GM23338 (cell line): ENCODE data around the gene TMEM200A. TPM values are rescaled to one million over a fixed set of nuclear protein-coding genes. Genes with fewer than 3 reads are reported as not detected.

ENCODE experiments used
- ATAC-seq: fragments of 200-7000 bp; cut with Tn5 transposase; 3 replicates; pipeline ENCODE4 v1.9.1; 2020
- DNase-seq: peaks from one replicate; pipeline ENCODE4 v3.0.0-alpha.2; 2015; ENCODE audit warnings: low spot score
- H2AFZ ChIP-seq: fragments of 200-600 bp; sonication (generic); 2 replicates; pipeline ENCODE4 v1.8.0; 2016; ENCODE audit warnings: antibody characterized with exemption, mild to moderate bottlenecking, moderate library complexity
- H3F3A ChIP-seq: fragments of 200-600 bp; sonication (generic); replicated peaks from 2 replicates; pipeline ENCODE4 v1.8.0; 2017; ENCODE audit warnings: antibody characterized with exemption, mixed run types, low read depth
- H3K27ac ChIP-seq: fragments of 200-600 bp; sonication (generic); 2 replicates; pipeline ENCODE4 v1.6.1; 2016; ENCODE audit warnings: low read depth
- H3K27me3 ChIP-seq: fragments of 200-600 bp; sonication (generic); 2 replicates; pipeline ENCODE4 v1.8.0; 2016; ENCODE audit warnings: mild to moderate bottlenecking, mixed run types, moderate library complexity; ENCODE audit not compliant: insufficient read depth
- H3K36me3 ChIP-seq: fragments of 200-600 bp; sonication (generic); 2 replicates; pipeline ENCODE4 v1.8.0; 2016; ENCODE audit warnings: mild to moderate bottlenecking; ENCODE audit not compliant: insufficient read depth
- H3K4me1 ChIP-seq: fragments of 200-600 bp; sonication (generic); 2 replicates; pipeline ENCODE4 v1.8.0; 2016; ENCODE audit warnings: mild to moderate bottlenecking, moderate library complexity; ENCODE audit not compliant: insufficient read depth
- H3K4me2 ChIP-seq: fragments of 200-600 bp; sonication (generic); 2 replicates; pipeline ENCODE4 v1.7.1; 2017; ENCODE audit warnings: mixed run types
- H3K4me3 ChIP-seq: fragments of 200-600 bp; sonication (generic); 2 replicates; pipeline ENCODE4 v1.6.1; 2016; ENCODE audit warnings: mixed run types
- H3K79me2 ChIP-seq: fragments of 200-600 bp; sonication (generic); replicated peaks from 2 replicates; pipeline ENCODE4 v1.8.0; 2017; ENCODE audit warnings: mild to moderate bottlenecking; ENCODE audit not compliant: insufficient read depth
- H3K9me2 ChIP-seq: fragments of 200-600 bp; sonication (generic); 2 replicates; pipeline ENCODE4 v1.8.0; 2017; ENCODE audit not compliant: insufficient read depth
- H4K20me1 ChIP-seq: fragments of 200-600 bp; sonication (generic); replicated peaks from 2 replicates; pipeline ENCODE4 v1.8.0; 2017; ENCODE audit warnings: mild to moderate bottlenecking; ENCODE audit not compliant: insufficient read depth
- H3K27ac Mint-ChIP-seq: 2 replicates; pipeline ENCODE4 v1.8.0; 2020; ENCODE audit warnings: inconsistent platforms, mild to moderate bottlenecking, moderate library complexity, mixed read lengths
- H3K27me3 Mint-ChIP-seq: 3 replicates; pipeline ENCODE4 v1.8.0; 2022; ENCODE audit warnings: low read depth, mild to moderate bottlenecking, moderate library complexity, mixed read lengths, inconsistent platforms; ENCODE audit not compliant: insufficient read depth, poor library complexity
- H3K36me3 Mint-ChIP-seq: 3 replicates; pipeline ENCODE4 v1.8.0; 2021; ENCODE audit warnings: low read depth, mild to moderate bottlenecking, inconsistent platforms, moderate library complexity, mixed read lengths
- H3K4me1 Mint-ChIP-seq: 3 replicates; pipeline ENCODE4 v1.8.0; 2020; ENCODE audit warnings: mild to moderate bottlenecking, inconsistent platforms, mixed read lengths
- H3K4me3 Mint-ChIP-seq: 3 replicates; pipeline ENCODE4 v1.8.0; 2021; ENCODE audit warnings: moderate library complexity, mild to moderate bottlenecking, inconsistent platforms, mixed read lengths
- H3K9me3 Mint-ChIP-seq: 3 replicates; pipeline ENCODE4 v1.8.0; 2020; ENCODE audit warnings: moderate library complexity, mild to moderate bottlenecking, inconsistent platforms, mixed read lengths
- JUNB ChIP-seq: IDR thresholded peaks from one replicate; pipeline ENCODE4 v1.6.1; 2016; ENCODE audit warnings: antibody characterized with exemption; ENCODE audit not compliant: unreplicated experiment
- STAT1 ChIP-seq: IDR thresholded peaks from one replicate; pipeline ENCODE4 v1.6.1; 2016; ENCODE audit warnings: antibody characterized with exemption; ENCODE audit not compliant: unreplicated experiment
- polyA plus RNA-seq: library from polyadenylated mRNA; unstranded; fragments of >200 nt; fragmentation: Nextera tagmentation; extraction: Ambion mirVana; gene quantifications from 2 replicates; pipeline ENCODE4 v1.2.1, GENCODE V29; 2016
- total RNA-seq: library from RNA; depleted of rRNA; stranded (reverse); fragments of >200 nt; shearing (Covaris generic); gene quantifications from 2 replicates; pipeline ENCODE4 v1.2.3, GENCODE V29; 2014
- TF ChIP-seq, protein P1 (sequence below): IDR thresholded peaks from one replicate; pipeline ENCODE4 v1.6.1; 2018; ENCODE audit warnings: antibody characterized with exemption; ENCODE audit not compliant: unreplicated experiment
- TF ChIP-seq, protein P2 (sequence below): fragments of 250-450 bp; sonication (Bioruptor Pico); IDR thresholded peaks from 2 replicates; pipeline ENCODE4 v1.5.0; 2020; ENCODE audit warnings: mild to moderate bottlenecking, moderate library complexity
- TF ChIP-seq, protein P3 (sequence below), 2 experiments: fragments of 200-600 bp in 1 of 2; sonication (generic) in 1 of 2; conservative IDR thresholded peaks; 2 replicates each; pipeline versions ENCODE4 v1.5.1 to v1.6.1; 2016 to 2017; ENCODE audit warnings: antibody characterized with exemption in 2 of 2, low read depth in 2 of 2, mild to moderate bottlenecking in 2 of 2, moderate library complexity in 1 of 2

The TMEM200A gene
- total and polyA plus RNA-seq, 2 experiments from 2014 or later: 7.1 to 22.7 TPM

DNA sequence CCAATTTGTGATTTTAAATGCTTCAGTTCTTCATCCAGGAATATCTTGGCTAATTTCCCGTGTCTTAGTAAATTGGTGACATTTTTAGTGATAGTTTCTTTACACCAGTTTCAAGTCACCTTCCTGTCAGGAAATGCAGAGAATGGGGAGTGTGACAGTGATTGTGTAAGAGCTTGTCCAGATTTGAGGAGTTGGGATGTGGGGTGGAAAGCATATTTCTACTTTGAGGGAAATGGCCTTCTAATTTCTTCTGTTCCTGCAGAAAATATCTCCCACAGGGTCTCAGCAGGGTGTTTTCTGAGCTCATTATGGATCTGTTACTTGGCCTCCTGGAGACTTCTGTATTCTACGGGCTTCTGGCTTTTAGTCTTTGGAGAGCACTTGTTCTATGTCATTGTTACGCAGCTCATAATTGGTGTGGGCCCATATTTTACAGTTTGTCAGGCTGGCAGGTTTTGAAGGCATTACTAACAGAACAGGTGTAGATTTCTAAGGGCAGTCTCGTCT, 65.6 kb downstream of the TMEM200A start:
- H3K4me1 ChIP-seq: peaks cover 14% of the 10 kb centered on the region
- no peaks in the 10 kb centered on the region for H3F3A ChIP-seq
- DNase-seq (no peak), ATAC-seq (no peak)
- no peak overlapping the region for H3K4me3 ChIP-seq
- no peaks in the 10 kb centered on the region for H3K9me3 Mint-ChIP-seq
- no peaks in the 10 kb centered on the region; the same call in 2 of the 3 replicates for H3K36me3 Mint-ChIP-seq
- H3K27me3 Mint-ChIP-seq: peaks cover 2% of the 10 kb centered on the region
- peaks cover 31% of the 10 kb centered on the region for H3K4me1 Mint-ChIP-seq
- H3K27ac ChIP-seq: no peak overlapping the region
- H3K9me2 ChIP-seq: no peaks in the 10 kb centered on the region
- H2AFZ ChIP-seq: no peak overlapping the region
- no peaks in the 10 kb centered on the region for H3K27me3 ChIP-seq
- H3K4me3 Mint-ChIP-seq: no peak overlapping the region
- TF ChIP-seq JUNB (no peak), STAT1 (no peak)
- TF ChIP-seq, protein P1, sequence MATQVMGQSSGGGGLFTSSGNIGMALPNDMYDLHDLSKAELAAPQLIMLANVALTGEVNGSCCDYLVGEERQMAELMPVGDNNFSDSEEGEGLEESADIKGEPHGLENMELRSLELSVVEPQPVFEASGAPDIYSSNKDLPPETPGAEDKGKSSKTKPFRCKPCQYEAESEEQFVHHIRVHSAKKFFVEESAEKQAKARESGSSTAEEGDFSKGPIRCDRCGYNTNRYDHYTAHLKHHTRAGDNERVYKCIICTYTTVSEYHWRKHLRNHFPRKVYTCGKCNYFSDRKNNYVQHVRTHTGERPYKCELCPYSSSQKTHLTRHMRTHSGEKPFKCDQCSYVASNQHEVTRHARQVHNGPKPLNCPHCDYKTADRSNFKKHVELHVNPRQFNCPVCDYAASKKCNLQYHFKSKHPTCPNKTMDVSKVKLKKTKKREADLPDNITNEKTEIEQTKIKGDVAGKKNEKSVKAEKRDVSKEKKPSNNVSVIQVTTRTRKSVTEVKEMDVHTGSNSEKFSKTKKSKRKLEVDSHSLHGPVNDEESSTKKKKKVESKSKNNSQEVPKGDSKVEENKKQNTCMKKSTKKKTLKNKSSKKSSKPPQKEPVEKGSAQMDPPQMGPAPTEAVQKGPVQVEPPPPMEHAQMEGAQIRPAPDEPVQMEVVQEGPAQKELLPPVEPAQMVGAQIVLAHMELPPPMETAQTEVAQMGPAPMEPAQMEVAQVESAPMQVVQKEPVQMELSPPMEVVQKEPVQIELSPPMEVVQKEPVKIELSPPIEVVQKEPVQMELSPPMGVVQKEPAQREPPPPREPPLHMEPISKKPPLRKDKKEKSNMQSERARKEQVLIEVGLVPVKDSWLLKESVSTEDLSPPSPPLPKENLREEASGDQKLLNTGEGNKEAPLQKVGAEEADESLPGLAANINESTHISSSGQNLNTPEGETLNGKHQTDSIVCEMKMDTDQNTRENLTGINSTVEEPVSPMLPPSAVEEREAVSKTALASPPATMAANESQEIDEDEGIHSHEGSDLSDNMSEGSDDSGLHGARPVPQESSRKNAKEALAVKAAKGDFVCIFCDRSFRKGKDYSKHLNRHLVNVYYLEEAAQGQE: no peak
- TF ChIP-seq, protein P2, sequence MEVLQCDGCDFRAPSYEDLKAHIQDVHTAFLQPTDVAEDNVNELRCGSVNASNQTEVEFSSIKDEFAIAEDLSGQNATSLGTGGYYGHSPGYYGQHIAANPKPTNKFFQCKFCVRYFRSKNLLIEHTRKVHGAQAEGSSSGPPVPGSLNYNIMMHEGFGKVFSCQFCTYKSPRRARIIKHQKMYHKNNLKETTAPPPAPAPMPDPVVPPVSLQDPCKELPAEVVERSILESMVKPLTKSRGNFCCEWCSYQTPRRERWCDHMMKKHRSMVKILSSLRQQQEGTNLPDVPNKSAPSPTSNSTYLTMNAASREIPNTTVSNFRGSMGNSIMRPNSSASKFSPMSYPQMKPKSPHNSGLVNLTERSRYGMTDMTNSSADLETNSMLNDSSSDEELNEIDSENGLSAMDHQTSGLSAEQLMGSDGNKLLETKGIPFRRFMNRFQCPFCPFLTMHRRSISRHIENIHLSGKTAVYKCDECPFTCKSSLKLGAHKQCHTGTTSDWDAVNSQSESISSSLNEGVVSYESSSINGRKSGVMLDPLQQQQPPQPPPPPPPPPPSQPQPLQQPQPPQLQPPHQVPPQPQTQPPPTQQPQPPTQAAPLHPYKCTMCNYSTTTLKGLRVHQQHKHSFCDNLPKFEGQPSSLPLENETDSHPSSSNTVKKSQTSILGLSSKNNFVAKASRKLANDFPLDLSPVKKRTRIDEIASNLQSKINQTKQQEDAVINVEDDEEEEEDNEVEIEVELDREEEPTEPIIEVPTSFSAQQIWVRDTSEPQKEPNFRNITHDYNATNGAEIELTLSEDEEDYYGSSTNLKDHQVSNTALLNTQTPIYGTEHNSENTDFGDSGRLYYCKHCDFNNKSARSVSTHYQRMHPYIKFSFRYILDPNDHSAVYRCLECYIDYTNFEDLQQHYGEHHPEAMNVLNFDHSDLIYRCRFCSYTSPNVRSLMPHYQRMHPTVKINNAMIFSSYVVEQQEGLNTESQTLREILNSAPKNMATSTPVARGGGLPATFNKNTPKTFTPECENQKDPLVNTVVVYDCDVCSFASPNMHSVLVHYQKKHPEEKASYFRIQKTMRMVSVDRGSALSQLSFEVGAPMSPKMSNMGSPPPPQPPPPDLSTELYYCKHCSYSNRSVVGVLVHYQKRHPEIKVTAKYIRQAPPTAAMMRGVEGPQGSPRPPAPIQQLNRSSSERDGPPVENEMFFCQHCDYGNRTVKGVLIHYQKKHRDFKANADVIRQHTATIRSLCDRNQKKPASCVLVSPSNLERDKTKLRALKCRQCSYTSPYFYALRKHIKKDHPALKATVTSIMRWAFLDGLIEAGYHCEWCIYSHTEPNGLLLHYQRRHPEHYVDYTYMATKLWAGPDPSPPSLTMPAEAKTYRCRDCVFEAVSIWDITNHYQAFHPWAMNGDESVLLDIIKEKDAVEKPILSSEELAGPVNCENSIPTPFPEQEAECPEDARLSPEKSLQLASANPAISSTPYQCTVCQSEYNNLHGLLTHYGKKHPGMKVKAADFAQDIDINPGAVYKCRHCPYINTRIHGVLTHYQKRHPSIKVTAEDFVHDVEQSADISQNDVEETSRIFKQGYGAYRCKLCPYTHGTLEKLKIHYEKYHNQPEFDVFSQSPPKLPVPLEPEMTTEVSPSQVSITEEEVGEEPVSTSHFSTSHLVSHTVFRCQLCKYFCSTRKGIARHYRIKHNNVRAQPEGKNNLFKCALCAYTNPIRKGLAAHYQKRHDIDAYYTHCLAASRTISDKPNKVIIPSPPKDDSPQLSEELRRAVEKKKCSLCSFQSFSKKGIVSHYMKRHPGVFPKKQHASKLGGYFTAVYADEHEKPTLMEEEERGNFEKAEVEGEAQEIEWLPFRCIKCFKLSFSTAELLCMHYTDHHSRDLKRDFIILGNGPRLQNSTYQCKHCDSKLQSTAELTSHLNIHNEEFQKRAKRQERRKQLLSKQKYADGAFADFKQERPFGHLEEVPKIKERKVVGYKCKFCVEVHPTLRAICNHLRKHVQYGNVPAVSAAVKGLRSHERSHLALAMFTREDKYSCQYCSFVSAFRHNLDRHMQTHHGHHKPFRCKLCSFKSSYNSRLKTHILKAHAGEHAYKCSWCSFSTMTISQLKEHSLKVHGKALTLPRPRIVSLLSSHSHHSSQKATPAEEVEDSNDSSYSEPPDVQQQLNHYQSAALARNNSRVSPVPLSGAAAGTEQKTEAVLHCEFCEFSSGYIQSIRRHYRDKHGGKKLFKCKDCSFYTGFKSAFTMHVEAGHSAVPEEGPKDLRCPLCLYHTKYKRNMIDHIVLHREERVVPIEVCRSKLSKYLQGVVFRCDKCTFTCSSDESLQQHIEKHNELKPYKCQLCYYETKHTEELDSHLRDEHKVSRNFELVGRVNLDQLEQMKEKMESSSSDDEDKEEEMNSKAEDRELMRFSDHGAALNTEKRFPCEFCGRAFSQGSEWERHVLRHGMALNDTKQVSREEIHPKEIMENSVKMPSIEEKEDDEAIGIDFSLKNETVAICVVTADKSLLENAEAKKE (CRISPR knock-in tag): no peak
- TF ChIP-seq, protein P3, sequence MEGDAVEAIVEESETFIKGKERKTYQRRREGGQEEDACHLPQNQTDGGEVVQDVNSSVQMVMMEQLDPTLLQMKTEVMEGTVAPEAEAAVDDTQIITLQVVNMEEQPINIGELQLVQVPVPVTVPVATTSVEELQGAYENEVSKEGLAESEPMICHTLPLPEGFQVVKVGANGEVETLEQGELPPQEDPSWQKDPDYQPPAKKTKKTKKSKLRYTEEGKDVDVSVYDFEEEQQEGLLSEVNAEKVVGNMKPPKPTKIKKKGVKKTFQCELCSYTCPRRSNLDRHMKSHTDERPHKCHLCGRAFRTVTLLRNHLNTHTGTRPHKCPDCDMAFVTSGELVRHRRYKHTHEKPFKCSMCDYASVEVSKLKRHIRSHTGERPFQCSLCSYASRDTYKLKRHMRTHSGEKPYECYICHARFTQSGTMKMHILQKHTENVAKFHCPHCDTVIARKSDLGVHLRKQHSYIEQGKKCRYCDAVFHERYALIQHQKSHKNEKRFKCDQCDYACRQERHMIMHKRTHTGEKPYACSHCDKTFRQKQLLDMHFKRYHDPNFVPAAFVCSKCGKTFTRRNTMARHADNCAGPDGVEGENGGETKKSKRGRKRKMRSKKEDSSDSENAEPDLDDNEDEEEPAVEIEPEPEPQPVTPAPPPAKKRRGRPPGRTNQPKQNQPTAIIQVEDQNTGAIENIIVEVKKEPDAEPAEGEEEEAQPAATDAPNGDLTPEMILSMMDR (conservative IDR thresholded peaks at IDR 0.05; ENCODE audit: low read depth in 2 of 2): no peak
- no peak overlapping the region for H3K4me2 ChIP-seq
- no peaks in the 10 kb centered on the region for H3K36me3 ChIP-seq
- H3K79me2 ChIP-seq: 0 out of 2 replicates have a peak, but pooled peaks cover 7% of the 10 kb centered on the region
- no peaks in the 10 kb centered on the region for H4K20me1 ChIP-seq
- H3K27ac Mint-ChIP-seq: peak overlapping the region; percentile 16; the same call in 1 of the 2 replicates
